Esophagus muscularis mucosa (tissue), 4 donors: ENCODE measurements around the gene GDF3. TPM values are rescaled to one million over a fixed set of nuclear protein-coding genes. Genes with fewer than 3 reads are reported as not detected.
"Not testable (repeated sequence)": the region's sequence is repeated elsewhere in the genome, so short reads cannot be mapped to it uniquely, and the experiment has no call there.

Experiments
- DNase-seq: peaks from one replicate; pipeline ENCODE4 v3.0.0-alpha.2; 2017; ENCODE audit errors: extremely low spot score
- H3K27ac ChIP-seq, 4 donors: fragments of 200-600 bp; sonication (generic); replicated peaks in 1 of 4; 1 replicate in 3 of 4; 2 replicates in 1 of 4; pipeline ENCODE4 v1.5.1; 2016 to 2019; ENCODE audit warnings: mild to moderate bottlenecking in 1 of 4
- H3K27me3 ChIP-seq, 4 donors: fragments of 200-600 bp; sonication (generic); one replicate each; pipeline versions ENCODE4 v1.5.1 to v1.6.0; 2016 to 2019
- H3K36me3 ChIP-seq, 4 donors: fragments of 200-600 bp; sonication (generic); one replicate each; pipeline ENCODE4 v1.5.1; 2016 to 2019
- H3K4me1 ChIP-seq, 4 donors: fragments of 200-600 bp; sonication (generic); one replicate each; pipeline ENCODE4 v1.5.1; 2016 to 2019
- H3K4me3 ChIP-seq, 4 donors: fragments of 200-600 bp; sonication (generic); 1 replicate in 2 of 4; 2 replicates in 2 of 4; pipeline ENCODE4 v1.5.1; 2016 to 2019; ENCODE audit warnings: mild to moderate bottlenecking in 4 of 4, moderate library complexity in 1 of 4
- H3K9me3 ChIP-seq, 4 donors: fragments of 200-600 bp; sonication (generic); 1 replicate in 3 of 4; 2 replicates in 1 of 4; pipeline ENCODE4 v1.5.1; 2016 to 2019
- EP300 ChIP-seq: sonication (generic); formaldehyde crosslinking; IDR thresholded peaks from one replicate; pipeline ENCODE4 v1.6.1; 2017; ENCODE audit warnings: antibody characterized with exemption
- POLR2A ChIP-seq: fragments of 450-650 bp; IDR thresholded peaks from one replicate; pipeline ENCODE4 v1.6.1; 2017; ENCODE audit warnings: antibody characterized with exemption, moderate library complexity, mild to moderate bottlenecking, low read depth
- POLR2AphosphoS5 ChIP-seq, 2 donors: sonication (generic); formaldehyde crosslinking; IDR thresholded peaks; one replicate each; pipeline ENCODE4 v1.6.1; 2017; ENCODE audit warnings: antibody characterized with exemption in 2 of 2
- WGBS: methylation state at CpG from one replicate; pipeline ENCODE4 v1.1.5; 2018; 5-methylcytosine and 5-hydroxymethylcytosine counted together
- intact Hi-C: fragments of 100-400 bp; cut with DNase I; formaldehyde crosslinking; loops from one replicate; pipeline ENCODE4 v1.15.1; 2023
- total RNA-seq, 4 donors: library from RNA; depleted of rRNA; stranded (reverse); fragments of >200 nt; gene quantifications; one replicate each; pipeline versions ENCODE4 v1.1.0 to v1.2.1, GENCODE V29; 2016
- TF ChIP-seq, protein P1 (sequence below), 3 experiments: fragments of 200-600 bp in 2 of 3; fragments of 450-650 bp in 1 of 3; sonication (generic) in 2 of 3; IDR thresholded peaks; one replicate each; pipeline ENCODE4 v1.5.1; 2017 to 2019; ENCODE audit warnings: antibody characterized with exemption in 3 of 3, mild to moderate bottlenecking in 2 of 3, moderate library complexity in 1 of 3

The GDF3 gene
- total RNA-seq, 4 donors from 2014 or later = 0.26 to 0.40 TPM; not detected in 2

DNA sequence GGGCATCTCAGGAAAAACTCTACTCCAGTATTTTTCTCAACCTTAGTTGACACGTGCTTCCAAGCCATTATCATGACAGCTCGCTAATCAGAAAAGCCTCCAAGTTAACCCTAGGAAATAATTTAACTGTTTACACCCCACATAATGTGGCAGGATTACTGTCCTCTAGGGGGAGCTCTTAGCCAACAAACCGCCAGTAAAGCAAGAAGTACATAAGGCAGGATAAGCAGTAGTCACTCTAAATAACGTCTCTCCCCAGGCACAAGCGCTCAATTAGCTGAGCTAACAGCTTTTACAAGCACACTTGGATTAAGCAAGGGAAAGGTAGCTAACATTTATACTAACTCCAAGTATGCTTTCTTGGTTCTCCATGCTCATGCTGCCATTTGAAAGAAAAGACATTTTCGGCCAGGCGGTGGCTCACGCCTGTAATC is 52.7 kb downstream of the GDF3 start:
- TF ChIP-seq, protein P1, sequence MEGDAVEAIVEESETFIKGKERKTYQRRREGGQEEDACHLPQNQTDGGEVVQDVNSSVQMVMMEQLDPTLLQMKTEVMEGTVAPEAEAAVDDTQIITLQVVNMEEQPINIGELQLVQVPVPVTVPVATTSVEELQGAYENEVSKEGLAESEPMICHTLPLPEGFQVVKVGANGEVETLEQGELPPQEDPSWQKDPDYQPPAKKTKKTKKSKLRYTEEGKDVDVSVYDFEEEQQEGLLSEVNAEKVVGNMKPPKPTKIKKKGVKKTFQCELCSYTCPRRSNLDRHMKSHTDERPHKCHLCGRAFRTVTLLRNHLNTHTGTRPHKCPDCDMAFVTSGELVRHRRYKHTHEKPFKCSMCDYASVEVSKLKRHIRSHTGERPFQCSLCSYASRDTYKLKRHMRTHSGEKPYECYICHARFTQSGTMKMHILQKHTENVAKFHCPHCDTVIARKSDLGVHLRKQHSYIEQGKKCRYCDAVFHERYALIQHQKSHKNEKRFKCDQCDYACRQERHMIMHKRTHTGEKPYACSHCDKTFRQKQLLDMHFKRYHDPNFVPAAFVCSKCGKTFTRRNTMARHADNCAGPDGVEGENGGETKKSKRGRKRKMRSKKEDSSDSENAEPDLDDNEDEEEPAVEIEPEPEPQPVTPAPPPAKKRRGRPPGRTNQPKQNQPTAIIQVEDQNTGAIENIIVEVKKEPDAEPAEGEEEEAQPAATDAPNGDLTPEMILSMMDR (IDR thresholded peaks at IDR 0.05) = peak in 2 of 3 experiments; percentile 22
- no peak for TF ChIP-seq POLR2A
- no peak for TF ChIP-seq POLR2AphosphoS5 (IDR thresholded peaks at IDR 0.05)
- TF ChIP-seq EP300 = no peak
- no peak for DNase-seq
- no peaks in the 10 kb centered on the region for H3K36me3 ChIP-seq
- intact Hi-C loops = no loop called here
- H3K9me3 ChIP-seq = no peaks in the 10 kb centered on the region
- H3K4me3 ChIP-seq = no peak overlapping the region
- H3K27me3 ChIP-seq = peaks cover 0 to 5% (median 0%) of the 10 kb centered on the region in 4 donors
- H3K27ac ChIP-seq = no peak overlapping the region
- peaks cover 0 to 15% (median 8%) of the 10 kb centered on the region in 4 donors for H3K4me1 ChIP-seq
- 55% methylated on average over 8 of the region's 8 CpGs for WGBS

DNA sequence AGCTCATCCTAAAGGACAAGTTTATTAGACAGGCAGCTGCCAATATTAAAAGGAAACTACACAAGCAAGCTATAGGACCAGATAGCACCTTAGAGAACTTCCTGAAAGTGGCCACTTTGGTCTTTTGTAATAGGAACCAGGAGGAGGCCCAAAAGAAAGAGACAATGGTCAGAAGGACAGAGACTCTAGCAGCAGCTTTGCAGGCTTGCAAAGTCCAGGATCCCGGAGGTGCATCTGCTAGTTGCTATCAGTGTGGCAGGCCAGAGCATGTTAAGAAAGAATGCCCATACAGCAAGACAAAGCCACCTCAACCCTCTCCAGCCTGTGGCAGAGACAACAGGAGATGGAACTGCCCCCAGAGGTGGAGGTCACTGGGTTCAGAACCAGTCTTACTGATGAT is 53.3 kb downstream of the GDF3 start:
- H3K4me3 ChIP-seq = no peak overlapping the region
- TF ChIP-seq POLR2AphosphoS5 (IDR thresholded peaks at IDR 0.05) (no peak), POLR2A (no peak)
- TF ChIP-seq, protein P1 (IDR thresholded peaks at IDR 0.05) = no peak
- peaks cover 0 to 10% (median 0%) of the 10 kb centered on the region in 4 donors for H3K27me3 ChIP-seq
- H3K9me3 ChIP-seq = no peaks in the 10 kb centered on the region
- DNase-seq = no peak
- no peaks in the 10 kb centered on the region for H3K36me3 ChIP-seq
- peaks cover 0 to 15% (median 8%) of the 10 kb centered on the region in 4 donors for H3K4me1 ChIP-seq
- intact Hi-C loops = no loop called here
- WGBS = 45% methylated on average over 1 of the region's 1 CpG
- H3K27ac ChIP-seq = no peak overlapping the region

DNA sequence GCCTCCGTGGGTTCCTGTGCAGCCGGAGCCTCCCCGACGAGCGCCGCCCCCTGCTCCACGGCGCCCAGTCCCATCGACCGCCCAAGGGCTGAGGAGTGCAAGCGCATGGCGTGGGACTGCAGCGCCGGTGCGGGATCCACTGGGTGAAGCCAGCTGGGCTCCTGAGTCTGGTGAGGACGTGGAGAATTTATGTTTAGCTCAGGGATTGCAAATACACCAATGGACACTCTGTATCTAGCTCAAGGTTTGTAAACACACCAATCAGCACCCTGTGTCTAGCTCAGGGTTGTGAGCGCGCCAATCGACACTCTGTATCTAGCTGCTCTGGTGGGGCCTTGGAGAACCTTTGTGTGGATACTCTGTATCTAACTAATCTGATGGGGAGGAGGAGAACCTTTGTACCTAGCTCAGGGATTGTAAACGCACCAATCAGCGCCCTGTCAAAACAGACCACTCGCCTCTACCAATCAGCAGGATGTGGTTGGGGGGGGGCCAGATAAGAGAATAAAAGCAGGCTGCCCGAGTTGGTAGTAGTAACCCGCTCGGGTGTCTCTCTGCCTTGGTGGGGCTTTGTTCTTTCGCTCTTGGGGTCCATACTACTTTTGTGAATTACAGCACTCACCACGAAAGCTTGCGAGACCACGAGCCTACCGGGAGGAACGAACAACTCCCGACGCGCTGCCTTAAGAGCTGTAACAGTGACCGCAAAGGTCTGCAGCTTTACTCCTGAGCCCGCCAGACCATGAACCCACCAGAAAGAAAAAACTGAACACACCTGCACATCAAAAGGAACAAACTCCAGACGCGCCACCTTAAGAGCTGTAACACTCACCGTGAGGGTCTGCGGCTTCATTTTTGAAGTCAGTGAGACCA is 55.2 kb downstream of the GDF3 start:
- H3K9me3 ChIP-seq, intact Hi-C loops, DNase-seq, H3K27me3 ChIP-seq, H3K36me3 ChIP-seq: not testable (repeated sequence)
- H3K4me3 ChIP-seq = peak overlapping the region; percentile 42 to 57 (median 49)
- H3K27ac ChIP-seq = peak overlapping the region in 1 of 4 donors; percentile 27
- 65% methylated on average over 33 of the region's 40 CpGs for WGBS
- H3K4me1 ChIP-seq = peaks cover 0 to 15% (median 8%) of the 10 kb centered on the region in 4 donors

Other genes starting within 250 kb of the GDF3 start
- 100 to 1,000 TPM in 3 of 4 donors, 10 to 100 TPM in 1; 96.0 to 327 (median 203) TPM for gene CD163, start 192.0 kb downstream of the GDF3 start, total RNA-seq
- gene APOBEC1, start 29.9 kb downstream of the GDF3 start, total RNA-seq = not detected
- not detected for gene DPPA3, start 15.7 kb upstream of the GDF3 start, total RNA-seq
- gene CLEC4C, start 51.6 kb upstream of the GDF3 start, total RNA-seq = not detected
- gene NANOGNB, start 69.4 kb upstream of the GDF3 start, total RNA-seq = not detected
- gene NANOG, start 93.6 kb upstream of the GDF3 start, total RNA-seq = not detected
- 1 to 10 TPM in 1 of 4 donors, under 1 TPM in 2, not detected in 1; 0.29 to 3.1 (median 0.39) TPM for gene SLC2A14, start 177.1 kb upstream of the GDF3 start, total RNA-seq
- 100 to 1,000 TPM in 1 of 4 donors, 10 to 100 TPM in 3; 10.7 to 102 (median 13.5) TPM for gene SLC2A3, start 240.4 kb upstream of the GDF3 start, total RNA-seq